Hippocampal formation (tissue), 2 donors: ENCODE data around the gene GNAO1.
A peak's percentile ranks its signal among the peaks of the same experiment; 100 is the strongest.

Source experiments
- DNase-seq, 2 donors: peaks; one replicate each; lab custom pipeline; 2025; lab: John Stamatoyannopoulos, UW

The GNAO1 gene

GRCh38 chr16:56198006-56198754, 6.9 kb downstream of the GNAO1 start:
- no peak for DNase-seq

- no peak for DNase-seq
Measured at GRCh38 chr16:56198755-56199114, 7.4 kb downstream of the GNAO1 start.

GRCh38 chr16:56199164-56199563, 7.9 kb downstream of the GNAO1 start:
- no peak for DNase-seq

- no peak for DNase-seq
Measured at GRCh38 chr16:56201030-56201429, 9.7 kb downstream of the GNAO1 start.

- no peak for DNase-seq
Measured at GRCh38 chr16:56202036-56202435, 10.7 kb downstream of the GNAO1 start.

- peak in 1 of 2 donors; percentile 22 for DNase-seq
Measured at GRCh38 chr16:56203052-56203451, 11.8 kb downstream of the GNAO1 start.

GRCh38 chr16:56204816-56205215, 13.5 kb downstream of the GNAO1 start:
- no peak for DNase-seq

- no peak for DNase-seq
Measured at GRCh38 chr16:56206951-56207350, 15.7 kb downstream of the GNAO1 start.

- no peak for DNase-seq
Measured at GRCh38 chr16:56207421-56207820, 16.1 kb downstream of the GNAO1 start.

- DNase-seq: no peak
Measured at GRCh38 chr16:56211435-56211981, 20.2 kb downstream of the GNAO1 start.

GRCh38 chr16:56212144-56212543, 20.9 kb downstream of the GNAO1 start:
- DNase-seq: no peak

GRCh38 chr16:56221995-56222394, 30.7 kb downstream of the GNAO1 start:
- DNase-seq: no peak

GRCh38 chr16:56222474-56222997, 31.2 kb downstream of the GNAO1 start:
- DNase-seq: no peak

- no peak for DNase-seq
Measured at GRCh38 chr16:56225017-56225742, 33.9 kb downstream of the GNAO1 start.

- no peak for DNase-seq
Measured at GRCh38 chr16:56226187-56226586, 34.9 kb downstream of the GNAO1 start.

- no peak for DNase-seq
Measured at GRCh38 chr16:56226845-56227525, 35.7 kb downstream of the GNAO1 start.

GRCh38 chr16:56227936-56228335, 36.6 kb downstream of the GNAO1 start:
- DNase-seq: no peak

- DNase-seq: no peak
Measured at GRCh38 chr16:56228476-56228875, 37.2 kb downstream of the GNAO1 start.

GRCh38 chr16:56233795-56234566, 42.7 kb downstream of the GNAO1 start:
- DNase-seq: no peak

- no peak for DNase-seq
Measured at GRCh38 chr16:56234737-56235136, 43.4 kb downstream of the GNAO1 start.

- peak in 1 of 2 donors; percentile 70 for DNase-seq
Measured at GRCh38 chr16:56237451-56237930, 46.2 kb downstream of the GNAO1 start.
